ENCODE data around the gene RPL37A.

Gene RPL37A

GRCh38 chr2:216551234-216552068, 52.8 kb downstream of the RPL37A start (continued):
- TF ChIP-seq, protein P1, sequence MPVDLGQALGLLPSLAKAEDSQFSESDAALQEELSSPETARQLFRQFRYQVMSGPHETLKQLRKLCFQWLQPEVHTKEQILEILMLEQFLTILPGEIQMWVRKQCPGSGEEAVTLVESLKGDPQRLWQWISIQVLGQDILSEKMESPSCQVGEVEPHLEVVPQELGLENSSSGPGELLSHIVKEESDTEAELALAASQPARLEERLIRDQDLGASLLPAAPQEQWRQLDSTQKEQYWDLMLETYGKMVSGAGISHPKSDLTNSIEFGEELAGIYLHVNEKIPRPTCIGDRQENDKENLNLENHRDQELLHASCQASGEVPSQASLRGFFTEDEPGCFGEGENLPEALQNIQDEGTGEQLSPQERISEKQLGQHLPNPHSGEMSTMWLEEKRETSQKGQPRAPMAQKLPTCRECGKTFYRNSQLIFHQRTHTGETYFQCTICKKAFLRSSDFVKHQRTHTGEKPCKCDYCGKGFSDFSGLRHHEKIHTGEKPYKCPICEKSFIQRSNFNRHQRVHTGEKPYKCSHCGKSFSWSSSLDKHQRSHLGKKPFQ (tag by site-specific recombination; IDR thresholded peaks at IDR 0.05), result peak; percentile 61; the same call in 1 of the 2 replicates

GRCh38 chr2:216553093-216553478, 54.4 kb downstream of the RPL37A start:
- no peaks in the 10 kb centered on the region for H3K36me3 ChIP-seq (ENCODE audit: control insufficient read depth in 2 of 2, insufficient read depth in 1 of 2, low read length in 2 of 2)
- H3K9me3 ChIP-seq (ENCODE audit: control insufficient read depth, insufficient read depth, low read depth, low read length), result no peaks in the 10 kb centered on the region
- TF ChIP-seq ZNF37A (tag by site-specific recombination; IDR thresholded peaks at IDR 0.05), result no peak
- TF ChIP-seq SCRT1 (tag by site-specific recombination; IDR thresholded peaks at IDR 0.05; ENCODE audit: borderline replicate concordance), result 0 out of 2 replicates have a peak, but pooled peaks have one; percentile 21
- no peak overlapping the region for H3K4me3 ChIP-seq (ENCODE audit: low read depth, low read length)
- H3K27ac ChIP-seq (ENCODE audit: extremely low read depth, low read depth, low read length), result no peak overlapping the region
- ChIA-PET CTCF (no interaction called here), POLR2A (no interaction called here)
- H3K4me1 ChIP-seq (ENCODE audit: control insufficient read depth, insufficient read depth, low read length), result peaks cover 10% of the 10 kb centered on the region

Measured in HEK293 (cell line).